Neuronal stem cell (in vitro differentiated cells): Measurements from ENCODE around the gene PARD3B.

ENCODE experiments used
- DNase-seq: peaks from one replicate; pipeline ENCODE4 v3.0.0-alpha.2; 2013; ENCODE audit warnings: low spot score
- H2AFZ ChIP-seq: one replicate; pipeline ENCODE4 v1.6.1; 2013; ENCODE audit warnings: mild to moderate bottlenecking, low read length, inconsistent platforms
- H2AK5ac ChIP-seq: 2 replicates; pipeline ENCODE4 v1.6.1; 2013; ENCODE audit warnings: low read depth, mild to moderate bottlenecking, inconsistent platforms, low read length, moderate library complexity, mixed read lengths
- H2BK120ac ChIP-seq: 2 replicates; pipeline ENCODE4 v1.6.1; 2013; ENCODE audit warnings: low read depth, mild to moderate bottlenecking, inconsistent platforms, low read length, moderate library complexity, mixed read lengths
- H2BK12ac ChIP-seq: one replicate; pipeline ENCODE4 v1.6.1; 2013; ENCODE audit warnings: low read length, inconsistent platforms
- H2BK15ac ChIP-seq: 2 replicates; pipeline ENCODE4 v1.6.1; 2013; ENCODE audit warnings: mild to moderate bottlenecking, low read length, inconsistent platforms, mixed read lengths
- H2BK5ac ChIP-seq: one replicate; pipeline ENCODE4 v1.6.1; 2013; ENCODE audit warnings: inconsistent platforms, mild to moderate bottlenecking, low read length, moderate library complexity
- H3K14ac ChIP-seq: one replicate; pipeline ENCODE4 v1.6.1; 2013; ENCODE audit warnings: low read length, inconsistent platforms
- H3K18ac ChIP-seq: 2 replicates; pipeline ENCODE4 v1.6.1; 2013; ENCODE audit warnings: low read length, inconsistent platforms
- H3K23ac ChIP-seq: 2 replicates; pipeline ENCODE4 v1.6.1; 2013; ENCODE audit warnings: low read depth, mild to moderate bottlenecking, mixed read lengths, low read length, inconsistent platforms; ENCODE audit not compliant: poor library complexity
- H3K27ac ChIP-seq: replicated peaks from 3 replicates; pipeline ENCODE4 v1.5.1; 2013; ENCODE audit warnings: low read length, inconsistent platforms
- H3K27me3 ChIP-seq, 3 experiments: 2 replicates each; pipeline ENCODE4 v1.6.1; 2013; ENCODE audit warnings: low read length in 3 of 3, mild to moderate bottlenecking in 2 of 3, inconsistent platforms in 1 of 3, low read depth in 1 of 3, mixed read lengths in 1 of 3, moderate library complexity in 1 of 3; ENCODE audit not compliant: control insufficient read depth in 3 of 3, insufficient read depth in 3 of 3
- H3K36me3 ChIP-seq, 2 donors: replicated peaks in 1 of 2; 2 replicates each; pipeline ENCODE4 v1.6.1; 2013; ENCODE audit warnings: low read length in 2 of 2; ENCODE audit not compliant: control insufficient read depth in 2 of 2, insufficient read depth in 2 of 2
- H3K4ac ChIP-seq: 2 replicates; pipeline ENCODE4 v1.6.1; 2013; ENCODE audit warnings: inconsistent platforms, mild to moderate bottlenecking, low read length, moderate library complexity
- H3K4me1 ChIP-seq, 2 donors: 1 replicate in 1 of 2; 2 replicates in 1 of 2; pipeline ENCODE4 v1.6.1; 2013; ENCODE audit warnings: low read length in 2 of 2, low read depth in 1 of 2; ENCODE audit not compliant: control insufficient read depth in 2 of 2, insufficient read depth in 1 of 2
- H3K4me2 ChIP-seq: one replicate; pipeline ENCODE4 v1.6.1; 2013; ENCODE audit warnings: mild to moderate bottlenecking, low read length, inconsistent platforms; ENCODE audit not compliant: insufficient read depth, poor library complexity, severe bottlenecking
- H3K4me3 ChIP-seq, 2 donors: 2 replicates each; pipeline ENCODE4 v1.5.1; 2013; ENCODE audit warnings: low read length in 2 of 2, mild to moderate bottlenecking in 2 of 2, inconsistent platforms in 1 of 2, moderate library complexity in 1 of 2
- H3K79me1 ChIP-seq: one replicate; pipeline ENCODE4 v1.6.1; 2013; ENCODE audit warnings: low read depth, mild to moderate bottlenecking, inconsistent platforms, low read length, moderate library complexity
- H3K9ac ChIP-seq: one replicate; pipeline ENCODE4 v1.6.1; 2013; ENCODE audit warnings: mild to moderate bottlenecking, low read depth, low read length, inconsistent platforms; ENCODE audit not compliant: poor library complexity
- H3K9me3 ChIP-seq, 2 donors: replicated peaks in 1 of 2; 2 replicates each; pipeline versions ENCODE3 to v1.6.1; 2013; ENCODE audit warnings: low read length in 2 of 2, mild to moderate bottlenecking in 2 of 2, inconsistent platforms in 1 of 2, low read depth in 1 of 2, mixed read lengths in 1 of 2, moderate library complexity in 1 of 2; ENCODE audit not compliant: control insufficient read depth in 2 of 2, insufficient read depth in 1 of 2
- H4K8ac ChIP-seq: one replicate; pipeline ENCODE4 v1.6.1; 2013; ENCODE audit warnings: low read depth, mild to moderate bottlenecking, inconsistent platforms, low read length, moderate library complexity
- H4K91ac ChIP-seq: one replicate; pipeline ENCODE4 v1.6.1; 2013; ENCODE audit warnings: low read length, low read depth, mild to moderate bottlenecking, inconsistent platforms; ENCODE audit not compliant: poor library complexity
- WGBS, 2 donors: extraction: QIAGEN DNeasy Blood & Tissue Kit; methylation state at CpG; one replicate each; pipeline ENCODE4 v1.1.7; 2013; ENCODE audit warnings: missing lambda C conversion rate in 2 of 2, mixed read lengths in 1 of 2; ENCODE audit not compliant: insufficient read length in 2 of 2, insufficient replicate concordance in 1 of 2; ENCODE audit errors: extremely low coverage in 2 of 2; 5-methylcytosine and 5-hydroxymethylcytosine counted together

The PARD3B gene

DNA sequence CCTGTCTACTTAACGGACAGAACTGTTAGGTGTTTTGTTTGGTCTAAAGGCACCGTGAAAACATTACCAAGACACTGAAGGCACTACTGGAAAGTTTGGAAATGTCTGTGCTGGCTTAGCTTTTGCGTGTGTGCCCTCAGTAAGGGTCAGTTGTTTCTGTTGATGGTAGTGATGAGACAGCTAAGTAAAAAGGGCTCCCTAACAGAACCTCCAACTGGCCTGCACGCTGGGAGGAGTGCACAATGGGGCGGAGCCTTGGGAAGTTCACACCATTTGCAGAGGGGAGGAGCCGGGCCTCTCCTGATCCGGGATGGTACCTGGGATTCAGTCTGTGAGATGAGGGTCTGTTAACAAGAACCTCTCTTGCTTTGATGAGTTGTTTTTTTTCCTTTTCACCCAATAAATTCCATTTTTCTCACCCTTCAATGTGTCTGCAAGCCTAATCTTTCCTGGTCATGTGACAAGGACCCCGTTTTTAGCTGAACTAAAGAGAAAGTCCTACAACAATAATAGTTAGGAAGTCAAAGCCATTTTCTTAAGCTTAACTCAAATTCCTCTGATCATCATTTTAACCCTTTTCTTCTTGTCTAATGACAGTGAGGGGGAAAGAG, 368.7 kb downstream of the PARD3B start:
- Histone ChIP-seq H3K9ac (no peak overlapping the region), H3K27ac (no peak overlapping the region), H3K27me3 (no peaks in the 10 kb centered on the region), H2BK5ac (no peak overlapping the region), H3K4ac (no peak overlapping the region), H4K91ac (no peak overlapping the region), H4K8ac (no peak overlapping the region), H3K9me3 (peaks cover 0 to 1% of the 10 kb centered on the region in 2 donors), H2BK12ac (no peak overlapping the region), H3K4me2 (no peak overlapping the region), H3K4me1 (peaks cover 0 to 2% of the 10 kb centered on the region in 2 donors), H3K18ac (no peak overlapping the region), H2BK120ac (no peak overlapping the region), H3K14ac (no peak overlapping the region), H3K4me3 (no peak overlapping the region), H2BK15ac (no peak overlapping the region), H3K79me1 (no peaks in the 10 kb centered on the region), H2AK5ac (no peak overlapping the region), H2AFZ (no peak overlapping the region), H3K23ac (no peak overlapping the region), H3K36me3 (no peaks in the 10 kb centered on the region)
- no peak for DNase-seq
- WGBS, 2 donors = no CpG with 5 or more reads among the region's 8 CpGs

GRCh38 chr2:204914708-204915107, 369.4 kb downstream of the PARD3B start:
- Histone ChIP-seq H3K23ac (no peak overlapping the region), H2AK5ac (no peak overlapping the region), H2BK12ac (no peak overlapping the region), H4K91ac (no peak overlapping the region), H2AFZ (no peak overlapping the region), H3K9ac (no peak overlapping the region), H3K27me3 (no peaks in the 10 kb centered on the region), H3K4me2 (no peak overlapping the region), H3K27ac (no peak overlapping the region), H3K36me3 (no peaks in the 10 kb centered on the region), H3K9me3 (peaks cover 0 to 1% of the 10 kb centered on the region in 2 donors), H2BK15ac (no peak overlapping the region), H3K4ac (no peak overlapping the region), H2BK5ac (no peak overlapping the region), H3K4me1 (peaks cover under 1 to 2% of the 10 kb centered on the region in 2 donors), H3K4me3 (no peak overlapping the region), H3K14ac (no peak overlapping the region), H3K79me1 (no peaks in the 10 kb centered on the region), H4K8ac (no peak overlapping the region), H2BK120ac (no peak overlapping the region), H3K18ac (no peak overlapping the region)
- WGBS, 2 donors = no CpG with 5 or more reads among the region's 9 CpGs
- no peak for DNase-seq

GRCh38 chr2:204917089-204917701, 371.9 kb downstream of the PARD3B start:
- Histone ChIP-seq H3K4ac (no peak overlapping the region), H3K27ac (no peak overlapping the region), H3K23ac (no peak overlapping the region), H2BK5ac (no peak overlapping the region), H2BK120ac (no peak overlapping the region), H3K18ac (no peak overlapping the region), H3K79me1 (no peaks in the 10 kb centered on the region), H3K9me3 (peaks cover 0 to 1% of the 10 kb centered on the region in 2 donors), H3K4me1 (peaks cover 2 to 12% of the 10 kb centered on the region in 2 donors), H3K9ac (no peak overlapping the region), H2AFZ (no peak overlapping the region), H3K14ac (no peak overlapping the region), H4K91ac (no peak overlapping the region), H2BK12ac (no peak overlapping the region), H3K36me3 (no peaks in the 10 kb centered on the region), H2AK5ac (no peak overlapping the region), H2BK15ac (no peak overlapping the region), H4K8ac (no peak overlapping the region), H3K4me3 (no peak overlapping the region), H3K27me3 (no peaks in the 10 kb centered on the region), H3K4me2 (no peak overlapping the region)
- no peak for DNase-seq
- WGBS, 2 donors = no CpG with 5 or more reads among the region's 2 CpGs

GRCh38 chr2:204920776-204921175, 375.5 kb downstream of the PARD3B start:
- Histone ChIP-seq H3K23ac (no peak overlapping the region), H3K27me3 (no peaks in the 10 kb centered on the region), H2BK15ac (no peak overlapping the region), H3K4ac (no peak overlapping the region), H3K9me3 (no peaks in the 10 kb centered on the region), H3K4me1 (peaks cover 0 to 12% of the 10 kb centered on the region in 2 donors), H3K36me3 (no peaks in the 10 kb centered on the region), H4K91ac (no peak overlapping the region), H2BK12ac (no peak overlapping the region), H3K14ac (no peak overlapping the region), H2AK5ac (no peak overlapping the region), H3K9ac (no peak overlapping the region), H3K18ac (no peak overlapping the region), H2BK120ac (no peak overlapping the region), H3K79me1 (no peaks in the 10 kb centered on the region), H2AFZ (no peak overlapping the region), H3K4me2 (no peak overlapping the region), H4K8ac (no peak overlapping the region), H3K4me3 (no peak overlapping the region), H3K27ac (no peak overlapping the region), H2BK5ac (no peak overlapping the region)
- DNase-seq = no peak
- no CpG with 5 or more reads among the region's 2 CpGs for WGBS, 2 donors
